ENCODE results near the gene TAF5L.
"Not testable (repeated sequence)": the region's sequence is repeated elsewhere in the genome, so short reads cannot be mapped to it uniquely, and the experiment has no call there.

TAF5L gene

DNA sequence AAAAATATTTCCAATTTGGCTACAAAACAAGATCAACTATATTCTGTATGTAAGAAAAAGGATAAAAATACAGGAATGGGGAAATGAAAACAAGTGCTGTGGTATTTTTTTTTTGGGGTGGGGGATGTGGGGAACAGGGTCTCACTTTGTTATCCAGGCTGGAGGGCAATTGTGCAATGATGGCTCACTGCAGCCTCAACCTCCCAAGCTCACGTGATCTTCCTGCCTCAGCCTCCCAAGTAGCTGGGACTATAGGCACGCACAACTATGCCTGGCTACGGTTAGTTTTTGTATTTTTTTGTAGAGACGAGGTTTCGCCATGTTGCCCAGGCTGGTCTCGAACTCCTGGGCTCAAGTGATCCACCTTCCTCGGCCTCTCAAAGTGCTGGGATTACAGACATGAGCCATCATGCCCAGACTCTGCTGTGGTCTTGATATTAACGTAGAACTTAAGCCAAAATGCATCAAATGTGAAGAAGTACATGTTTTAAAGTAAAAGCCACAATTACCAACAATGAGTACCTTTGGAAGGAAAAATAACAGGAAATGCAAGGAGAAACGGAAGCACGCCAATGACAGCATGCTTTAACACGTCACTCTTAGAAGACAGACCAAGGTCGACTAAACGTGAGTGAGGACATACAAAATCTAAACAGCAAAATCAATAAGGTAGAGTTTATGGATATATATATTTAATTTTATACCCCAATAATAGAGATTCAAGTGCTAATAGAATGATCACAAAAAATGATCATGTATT, 58.6 kb downstream of the TAF5L start:
- DNase-seq (ENCODE audit: low read depth): no peak

DNA sequence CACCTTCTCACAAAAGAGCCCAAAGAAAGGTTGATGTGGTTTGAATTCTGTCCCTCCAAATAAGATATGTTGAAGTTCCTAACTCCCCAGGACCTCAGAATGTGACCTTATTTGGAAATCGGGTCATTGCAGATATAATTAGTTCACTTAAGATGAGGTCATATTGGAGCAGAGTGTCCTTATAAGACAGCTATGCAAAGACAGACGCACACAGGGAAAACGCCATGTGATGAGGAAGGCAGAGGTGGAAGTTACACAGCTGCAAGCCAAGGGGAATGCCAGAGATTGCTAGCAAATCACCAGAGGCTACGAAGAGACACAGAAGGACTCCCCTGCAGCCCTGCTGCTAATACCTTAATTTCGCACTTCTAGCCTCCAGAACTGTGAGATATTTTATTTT, 62.2 kb downstream of the TAF5L start:
- peak; percentile 45 for DNase-seq (ENCODE audit: low read depth)

DNA sequence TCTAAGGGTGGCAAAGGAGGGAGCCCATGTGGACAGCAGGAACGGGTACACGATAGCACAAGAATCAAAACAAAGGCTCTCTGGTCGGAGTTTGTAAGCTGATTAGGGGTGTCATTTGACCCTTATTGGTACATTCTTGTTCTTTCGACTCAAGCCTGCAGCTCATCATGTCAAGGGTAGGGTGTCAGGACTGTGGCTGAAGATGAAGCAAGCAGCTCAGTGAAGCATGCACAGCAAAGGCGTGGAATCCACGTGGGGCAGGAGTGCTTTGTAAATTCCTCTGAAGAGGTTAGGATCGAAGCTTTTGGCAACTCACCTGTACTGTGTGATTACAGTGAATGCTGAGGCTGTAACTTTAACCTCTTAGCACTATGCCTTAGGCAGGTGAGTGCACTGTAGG, 62.7 kb downstream of the TAF5L start:
- DNase-seq (ENCODE audit: low read depth): peak; percentile 41

DNA sequence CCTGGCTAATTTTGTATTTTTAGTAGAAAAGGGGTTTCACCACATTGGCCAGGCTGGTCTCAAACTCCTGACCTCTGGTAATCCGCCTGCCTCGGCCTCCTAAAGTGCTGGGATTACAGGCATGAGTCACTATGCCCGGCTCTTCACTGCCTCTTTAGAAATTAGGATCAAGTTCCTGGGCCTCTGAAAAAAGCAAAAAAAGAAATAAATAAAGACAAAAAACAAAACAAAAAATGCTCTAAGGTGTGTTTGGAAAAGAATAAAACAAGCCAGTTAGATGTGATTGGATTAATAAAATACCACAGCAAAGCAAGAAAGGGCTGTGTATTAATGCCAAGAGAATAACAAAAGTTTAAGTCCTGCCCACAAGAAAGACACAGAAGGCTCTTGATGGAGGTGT, 63.2 kb downstream of the TAF5L start:
- DNase-seq (ENCODE audit: low read depth): no peak

DNA sequence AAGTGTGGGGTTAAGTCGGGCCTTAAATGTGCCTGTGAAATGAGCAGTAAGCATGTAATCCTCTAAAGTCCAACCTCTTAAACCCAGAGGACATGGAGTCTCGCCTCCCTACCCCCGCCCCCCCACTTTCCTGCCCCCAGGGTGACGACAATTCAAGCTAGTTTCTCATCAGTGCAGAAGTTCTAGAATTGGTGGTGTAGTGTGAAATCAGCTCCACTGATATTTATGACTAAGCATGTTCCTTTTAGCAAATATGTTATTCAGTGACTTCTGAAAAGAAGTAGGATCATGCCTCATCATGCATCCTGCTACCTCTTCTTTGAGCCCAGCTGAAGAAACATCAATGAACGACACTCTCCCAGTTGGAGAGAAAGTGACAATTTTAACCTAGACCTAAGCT, 64.8 kb downstream of the TAF5L start:
- DNase-seq (ENCODE audit: low read depth): no peak

DNA sequence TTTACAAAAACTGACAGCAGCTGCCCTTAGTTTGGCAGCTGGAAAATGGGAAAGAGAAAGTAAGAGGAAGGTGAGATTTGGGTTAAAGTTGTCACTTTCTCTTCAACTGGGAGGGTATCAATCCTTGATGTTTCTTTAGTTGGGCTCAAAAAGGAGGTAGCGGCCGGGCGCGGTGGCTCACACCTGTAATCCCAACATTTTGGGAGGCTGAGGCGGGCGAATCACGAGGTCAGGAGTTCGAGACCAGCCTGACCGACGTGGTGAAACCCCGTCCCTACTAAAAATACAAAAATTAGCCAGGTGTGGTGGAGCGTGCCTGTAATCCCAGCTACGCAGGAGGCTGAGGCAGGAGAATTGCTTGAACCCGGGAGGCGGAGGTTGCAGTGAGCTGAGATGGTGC, 65.8 kb downstream of the TAF5L start:
- DNase-seq (ENCODE audit: low read depth): not testable (repeated sequence)

DNA sequence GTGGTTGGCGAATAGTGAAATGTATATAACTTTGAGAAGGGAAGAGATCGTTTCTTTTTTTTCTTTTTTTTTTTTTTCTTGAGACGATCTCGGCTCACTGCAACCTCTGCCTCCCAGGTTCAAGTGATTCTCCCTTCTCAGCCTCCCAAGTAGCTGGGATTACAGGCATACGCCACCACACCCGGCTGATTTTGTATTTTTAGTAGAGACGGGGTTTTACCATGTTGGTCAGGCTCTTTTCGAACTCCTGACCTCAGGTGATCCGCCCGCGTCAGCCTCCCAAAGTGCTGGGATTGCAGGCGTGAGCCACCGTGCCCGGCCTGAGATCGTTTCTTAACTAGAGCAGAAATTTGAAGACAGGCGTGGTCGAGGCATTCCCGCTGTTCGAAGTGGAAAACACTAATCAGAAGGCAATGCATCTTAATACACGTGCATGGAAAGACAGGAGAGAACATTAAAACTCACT, 66.6 kb downstream of the TAF5L start:
- DNase-seq (ENCODE audit: low read depth): not testable (repeated sequence)

DNA sequence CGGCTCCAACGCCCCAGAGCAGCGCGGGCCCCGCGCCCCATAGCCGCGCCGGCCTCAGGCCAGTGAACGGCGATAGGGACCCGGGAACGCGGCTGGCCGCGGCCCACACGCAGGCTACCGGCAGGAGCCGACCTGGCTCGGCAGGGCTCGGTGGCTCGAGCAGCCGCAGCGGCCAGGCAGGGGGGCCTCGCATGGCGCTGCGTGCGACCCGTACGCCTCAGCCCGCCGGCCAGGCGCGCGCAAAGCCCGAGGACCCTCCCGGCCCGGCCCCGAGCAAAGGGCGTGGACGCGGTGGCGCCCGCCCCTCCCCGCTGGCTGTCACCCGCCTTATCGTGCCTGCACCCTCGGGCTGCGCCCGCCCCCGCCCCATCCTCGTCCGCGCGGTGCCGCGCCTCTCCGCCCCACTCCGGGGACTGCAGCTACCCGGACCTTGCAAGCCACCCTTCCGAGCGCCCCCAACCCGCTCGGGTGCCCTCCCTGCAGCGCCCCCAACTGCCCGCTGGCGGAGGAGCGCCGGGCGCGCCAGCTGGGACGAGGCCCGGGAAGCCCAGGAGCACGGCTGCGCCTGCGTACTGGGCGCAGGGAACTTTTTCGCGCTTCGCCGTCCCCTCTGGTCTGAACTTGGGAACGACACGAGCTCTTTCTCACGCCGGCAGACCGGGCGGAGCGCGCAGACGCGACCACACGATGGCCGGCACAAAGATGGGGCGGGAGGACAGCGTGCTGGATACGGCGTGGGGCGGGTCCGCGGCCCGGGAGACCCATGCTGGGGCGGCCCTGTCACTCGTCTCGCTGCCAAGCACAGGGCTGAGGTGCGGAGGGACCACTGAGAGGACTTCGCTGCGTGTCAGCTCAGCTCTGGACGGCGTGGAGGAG, 67.2 kb downstream of the TAF5L start, which contains the start of gene ABCB10:
Gene ABCB10, minus strand, starts transcription at position 248 of the 876 bp plus-strand sequence. Its CDS starts 55 bp downstream, at position 193.
- DNase-seq (ENCODE audit: low read depth): peak; percentile 95

DNA sequence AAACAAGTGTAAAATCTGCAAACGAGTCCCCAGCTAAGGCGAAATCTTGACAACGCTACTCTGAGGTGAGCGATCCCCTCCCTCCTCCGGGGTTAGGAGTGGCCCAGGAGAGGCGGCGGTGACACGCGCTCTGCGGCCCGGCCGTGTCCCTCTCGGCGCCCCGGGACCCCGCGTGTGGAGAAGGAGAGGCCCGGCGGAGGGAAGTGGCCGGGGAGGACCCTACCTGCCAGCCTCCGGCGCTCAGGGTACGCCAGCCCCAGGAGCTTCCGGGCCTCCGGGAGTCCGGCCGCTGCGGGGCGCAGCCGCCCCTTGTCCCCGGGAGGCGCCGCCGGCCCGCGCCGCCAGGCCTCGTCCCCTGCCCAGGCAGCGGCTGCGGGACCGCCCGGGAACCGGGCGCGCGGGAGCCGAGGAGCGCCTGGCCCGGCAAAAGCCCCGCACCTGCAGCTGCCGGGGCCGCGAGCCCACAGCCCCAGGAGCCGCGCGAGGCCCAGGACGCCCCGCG, 68.0 kb downstream of the TAF5L start:
- no peak for DNase-seq (ENCODE audit: low read depth)

DNA sequence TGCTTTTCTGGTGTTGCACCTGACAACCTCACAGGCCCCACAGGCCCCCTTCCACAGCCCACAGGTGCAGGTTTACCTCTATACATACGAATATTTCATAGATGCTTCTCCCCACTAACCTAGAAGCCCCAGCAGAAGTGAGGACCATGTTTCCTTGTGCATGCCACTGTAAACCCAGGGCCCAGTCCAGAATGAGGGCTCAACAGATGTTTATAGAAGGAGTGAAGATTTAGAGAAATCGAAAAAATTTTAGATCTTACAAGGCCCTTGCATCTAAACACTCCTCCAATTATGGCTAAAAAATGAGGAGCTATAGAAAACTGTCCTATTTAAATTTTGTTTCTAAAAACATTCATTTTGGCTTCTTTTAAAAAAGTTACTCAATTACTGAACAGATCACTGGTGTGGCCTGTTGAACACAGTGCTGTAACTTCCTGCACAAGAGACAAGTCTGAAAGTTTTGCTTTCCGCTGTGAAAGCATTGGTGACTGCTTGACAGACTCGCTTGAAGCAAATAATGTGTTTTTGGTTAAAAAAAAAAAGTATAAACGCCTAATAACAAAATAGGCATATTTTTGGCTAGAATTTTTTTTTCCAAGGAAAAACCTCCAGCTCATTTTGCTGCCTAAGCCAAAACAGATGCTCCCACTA, 68.6 kb downstream of the TAF5L start:
- DNase-seq (ENCODE audit: low read depth): peak; percentile 19

DNA sequence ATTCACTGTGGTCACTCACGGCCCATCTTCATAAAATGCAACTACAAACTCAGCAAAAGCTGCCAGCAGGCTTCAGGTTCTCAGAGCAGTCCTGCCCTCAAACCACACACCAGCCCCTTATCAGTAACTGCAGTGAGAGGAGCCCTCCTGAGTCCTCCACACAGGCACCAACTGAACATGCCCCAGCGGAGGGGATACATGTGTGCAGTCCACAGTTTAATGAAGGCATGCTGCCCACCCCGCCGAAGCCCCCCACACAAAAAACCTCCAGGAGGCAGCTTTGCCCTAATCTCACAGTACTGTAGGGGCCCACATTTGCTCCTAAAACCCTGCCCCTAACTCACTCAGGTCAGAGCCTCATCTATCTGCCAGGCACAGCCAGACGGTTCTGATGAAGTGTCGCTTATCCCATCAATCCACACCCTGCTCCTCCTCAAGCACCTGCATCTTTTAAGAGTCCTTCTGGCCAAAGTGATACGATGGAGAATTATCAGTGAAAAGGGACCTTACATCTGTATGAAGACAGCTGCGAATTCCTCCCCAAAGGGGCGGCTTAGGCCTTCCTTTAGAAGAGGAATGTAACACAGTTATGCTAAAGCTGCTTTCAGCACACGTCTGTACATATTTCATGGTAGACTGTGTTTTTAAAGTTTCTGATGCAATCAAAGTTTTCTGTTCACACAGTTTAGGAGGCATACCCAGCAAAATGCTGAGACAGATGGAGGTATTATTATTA, 70.9 kb downstream of the TAF5L start:
- DNase-seq (ENCODE audit: low read depth): peak; percentile 37

DNA sequence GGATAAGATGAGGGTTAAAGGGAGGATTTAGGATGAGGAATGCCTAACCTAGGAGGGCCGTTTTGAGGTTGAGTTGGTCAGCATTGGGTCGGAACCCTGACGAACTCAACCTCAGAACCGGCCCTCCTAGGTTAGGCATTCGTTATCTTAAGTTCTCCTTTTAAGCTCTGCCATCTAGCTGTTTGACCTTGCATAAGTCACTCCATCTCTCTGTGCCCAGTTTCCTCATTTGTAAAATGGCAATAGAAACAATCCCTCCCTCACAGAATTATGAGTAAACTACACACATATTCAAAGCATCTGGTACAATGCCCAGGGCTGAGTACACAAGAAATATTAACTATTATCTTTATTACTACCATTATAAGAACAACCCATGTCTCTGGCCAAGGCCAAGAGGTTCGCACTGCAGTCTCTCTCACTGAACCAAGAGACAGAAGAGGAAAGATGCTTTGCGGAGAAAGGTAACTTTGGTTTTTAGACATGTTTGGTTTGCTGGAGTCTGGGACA, 72.2 kb downstream of the TAF5L start:
- DNase-seq (ENCODE audit: low read depth): peak; percentile 22

DNA sequence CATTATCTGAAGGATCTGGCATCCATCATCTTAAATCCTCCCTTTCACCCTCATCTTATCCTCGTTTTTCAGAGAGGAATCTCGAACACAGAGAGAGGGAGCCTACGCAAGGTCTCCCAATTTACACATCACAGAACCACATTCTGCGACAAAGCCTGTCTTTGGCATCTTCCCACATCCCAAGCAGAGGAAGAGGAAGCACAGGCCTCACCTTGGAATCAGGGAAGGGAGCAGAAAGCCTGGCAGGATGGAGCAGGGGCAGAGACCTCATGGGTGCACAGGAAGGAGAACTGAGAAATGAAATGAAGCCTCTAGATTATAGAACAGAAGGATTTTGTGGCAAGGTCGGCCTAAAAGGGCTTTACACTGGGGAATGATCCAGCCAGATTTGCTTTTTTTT, 73.2 kb downstream of the TAF5L start:
- DNase-seq (ENCODE audit: low read depth): no peak

DNA sequence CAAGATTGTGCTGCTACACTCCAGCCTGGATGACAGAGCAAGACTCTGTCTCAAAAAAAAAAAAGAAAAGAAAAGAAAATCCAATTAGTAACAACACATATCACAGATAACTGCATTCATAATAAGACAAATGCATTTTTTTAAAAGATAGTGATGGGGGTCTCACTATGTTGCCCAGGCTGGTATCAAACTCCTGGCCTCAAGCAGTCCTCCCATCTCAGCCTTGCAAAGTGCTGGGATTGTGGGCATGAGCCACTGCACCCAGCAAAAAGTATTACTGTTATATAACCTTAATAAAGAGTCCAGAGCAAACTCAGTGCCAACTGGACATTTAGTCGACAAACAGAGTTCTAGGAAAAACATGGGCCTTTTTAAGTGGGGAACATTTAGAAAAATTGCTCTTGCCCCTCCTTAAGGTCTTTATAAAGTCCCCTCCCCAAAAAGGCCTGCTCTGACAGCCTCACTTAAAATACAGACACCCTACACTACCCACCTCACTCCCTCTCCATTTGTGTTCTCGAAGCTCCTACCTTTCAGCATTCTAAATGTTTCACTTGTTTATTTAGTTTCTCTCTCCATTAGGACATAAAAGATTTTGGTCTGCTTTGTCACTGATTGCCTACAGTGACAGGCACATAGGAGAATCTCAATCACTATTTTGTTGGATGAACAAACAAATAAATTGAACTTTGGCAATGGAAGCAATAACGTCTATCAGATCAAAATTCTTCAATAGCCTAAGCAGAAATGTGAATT, 74.9 kb downstream of the TAF5L start:
- DNase-seq (ENCODE audit: low read depth): no peak

DNA sequence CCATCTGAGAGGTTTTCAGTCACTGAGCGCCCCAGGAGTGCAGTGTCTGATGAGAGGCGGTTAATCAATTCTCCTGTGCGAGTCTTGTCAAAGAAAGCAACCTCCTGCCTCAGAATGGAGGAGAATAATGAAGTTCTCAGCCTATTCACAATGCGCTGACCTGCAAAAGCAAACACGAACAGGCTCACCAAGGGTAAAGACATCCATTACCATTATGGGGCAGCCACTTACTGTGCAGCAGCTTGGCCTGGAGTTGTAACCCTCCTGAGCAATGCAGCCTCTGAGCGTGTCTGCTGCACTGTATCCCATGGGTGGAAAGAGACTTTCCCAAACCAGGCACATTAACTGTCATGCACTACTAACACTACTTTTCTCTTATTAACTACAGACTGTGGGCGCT, 78.4 kb downstream of the TAF5L start:
- no peak for DNase-seq (ENCODE audit: low read depth)

DNA sequence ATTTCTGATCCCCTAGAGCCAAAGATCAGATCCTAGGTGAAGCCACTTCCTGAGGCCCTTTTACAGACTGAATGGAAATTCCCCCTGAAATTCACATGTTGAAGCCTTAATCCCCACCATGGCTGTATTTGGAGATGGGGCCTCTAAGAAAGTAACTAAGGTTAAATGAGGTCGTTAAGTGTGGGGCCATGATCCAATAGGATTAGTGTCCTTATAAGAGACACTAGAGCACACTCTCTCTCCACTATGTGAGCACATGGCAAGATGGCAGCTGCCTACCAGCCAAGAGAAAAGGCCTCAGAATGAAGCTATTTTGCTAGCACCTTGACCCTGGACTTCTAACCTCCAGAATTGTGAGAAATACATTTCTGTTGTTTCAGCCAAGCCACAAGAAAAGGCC, 81.3 kb downstream of the TAF5L start:
- DNase-seq (ENCODE audit: low read depth): no peak
